CD14-positive monocyte (primary cell): ENCODE results near the gene TMEM101. TPM values are rescaled to one million over a fixed set of nuclear protein-coding genes. Genes with fewer than 3 reads are reported as not detected.

ENCODE experiments used
- DNase-seq, 3 donors: peaks; one replicate each; pipeline ENCODE4 v3.0.0-alpha.2; 2011 to 2022
- H2AFZ ChIP-seq: 2 replicates; pipeline ENCODE4 v1.6.0; 2012; ENCODE audit warnings: mild to moderate bottlenecking, low read depth, low read length, inconsistent platforms; ENCODE audit not compliant: insufficient read depth, poor library complexity, severe bottlenecking
- H3K27ac ChIP-seq, 2 donors: 1 replicate in 1 of 2; 2 replicates in 1 of 2; pipeline ENCODE4 v1.5.1; 2012 to 2013; ENCODE audit warnings: low read length in 2 of 2, control low read depth in 1 of 2, inconsistent platforms in 1 of 2, low read depth in 1 of 2, mild to moderate bottlenecking in 1 of 2
- H3K27me3 ChIP-seq, 2 donors: one replicate each; pipeline versions ENCODE4 v1.6.0 to v1.6.1; 2011 to 2013; ENCODE audit warnings: low read length in 2 of 2; ENCODE audit not compliant: control insufficient read depth in 2 of 2, insufficient read depth in 2 of 2
- H3K36me3 ChIP-seq, 2 donors: replicated peaks in 1 of 2; 1 replicate in 1 of 2; 2 replicates in 1 of 2; pipeline versions ENCODE4 v1.5.1 to v1.6.1; 2012 to 2013; ENCODE audit warnings: low read length in 2 of 2, control low read depth in 1 of 2, inconsistent platforms in 1 of 2, mild to moderate bottlenecking in 1 of 2; ENCODE audit not compliant: insufficient read depth in 2 of 2, control insufficient read depth in 1 of 2
- H3K4me1 ChIP-seq, 2 donors: 1 replicate in 1 of 2; 2 replicates in 1 of 2; pipeline versions ENCODE4 v1.5.1 to v1.6.1; 2012 to 2013; ENCODE audit warnings: low read length in 2 of 2, control low read depth in 1 of 2, inconsistent platforms in 1 of 2, mild to moderate bottlenecking in 1 of 2, moderate library complexity in 1 of 2; ENCODE audit not compliant: insufficient read depth in 2 of 2, control insufficient read depth in 1 of 2
- H3K4me2 ChIP-seq: replicated peaks from 2 replicates; pipeline ENCODE3; 2012; ENCODE audit warnings: low read length, moderate library complexity, mild to moderate bottlenecking; ENCODE audit not compliant: poor library complexity, severe bottlenecking; ENCODE audit errors: extremely low read depth
- H3K4me3 ChIP-seq, 3 experiments: fragments of 200-600 bp in 1 of 3; sonication (generic) in 1 of 3; replicated peaks in 1 of 3; 1 replicate in 2 of 3; 2 replicates in 1 of 3; pipeline ENCODE4 v1.5.1; 2011 to 2013; ENCODE audit warnings: low read length in 3 of 3, mild to moderate bottlenecking in 3 of 3, control low read depth in 2 of 3, low read depth in 2 of 3, inconsistent platforms in 1 of 3, moderate library complexity in 1 of 3
- H3K79me2 ChIP-seq: 2 replicates; pipeline ENCODE4 v1.6.0; 2012; ENCODE audit warnings: mild to moderate bottlenecking, control low read depth, inconsistent platforms, low read length, moderate library complexity; ENCODE audit not compliant: insufficient read depth
- H3K9ac ChIP-seq: 2 replicates; pipeline ENCODE4 v1.6.0; 2017; ENCODE audit warnings: low read length, mild to moderate bottlenecking; ENCODE audit not compliant: insufficient read depth, poor library complexity, severe bottlenecking
- H3K9me3 ChIP-seq, 2 donors: replicated peaks in 1 of 2; 1 replicate in 1 of 2; 2 replicates in 1 of 2; pipeline versions ENCODE4 v1.5.1 to v1.6.1; 2012 to 2013; ENCODE audit warnings: low read length in 2 of 2, control low read depth in 1 of 2; ENCODE audit not compliant: control insufficient read depth in 1 of 2, insufficient read depth in 1 of 2
- H4K20me1 ChIP-seq: 2 replicates; pipeline ENCODE4 v1.6.0; 2012; ENCODE audit warnings: mild to moderate bottlenecking, low read length, control low read depth, moderate library complexity; ENCODE audit not compliant: insufficient read depth
- H3K27ac Mint-ChIP-seq, 7 donors: one replicate each; pipeline ENCODE4 v1.8.0; 2020; ENCODE audit warnings: mild to moderate bottlenecking in 7 of 7, mixed read lengths in 7 of 7, moderate library complexity in 6 of 7, inconsistent platforms in 2 of 7
- H3K27me3 Mint-ChIP-seq, 3 donors: one replicate each; pipeline ENCODE4 v1.8.0; 2021 to 2022; ENCODE audit warnings: low read depth in 3 of 3, mild to moderate bottlenecking in 3 of 3, mixed read lengths in 3 of 3, moderate library complexity in 3 of 3, inconsistent platforms in 1 of 3
- H3K36me3 Mint-ChIP-seq, 2 donors: one replicate each; pipeline ENCODE4 v1.8.0; 2020; ENCODE audit warnings: mixed read lengths in 2 of 2, inconsistent platforms in 1 of 2, mild to moderate bottlenecking in 1 of 2
- H3K4me1 Mint-ChIP-seq: one replicate; pipeline ENCODE4 v1.8.0; 2020; ENCODE audit warnings: mild to moderate bottlenecking, mixed read lengths
- H3K4me3 Mint-ChIP-seq, 2 donors: one replicate each; pipeline ENCODE4 v1.8.0; 2020; ENCODE audit warnings: mild to moderate bottlenecking in 2 of 2, mixed read lengths in 2 of 2, moderate library complexity in 1 of 2
- H3K9me3 Mint-ChIP-seq, 7 donors: one replicate each; pipeline ENCODE4 v1.8.0; 2020 to 2022; ENCODE audit warnings: mixed read lengths in 7 of 7, mild to moderate bottlenecking in 6 of 7, moderate library complexity in 6 of 7, inconsistent platforms in 2 of 7
- WGBS: methylation state at CpG from one replicate; pipeline ENCODE4 v1.1.5; 2013; ENCODE audit warnings: missing lambda C conversion rate; ENCODE audit not compliant: insufficient coverage; 5-methylcytosine and 5-hydroxymethylcytosine counted together
- intact Hi-C, 2 donors: fragments of 100-400 bp; cut with micrococcal nuclease; formaldehyde crosslinking; loops; one replicate each; pipeline versions ENCODE4 v1.15.0 to v1.15.1; 2023
- polyA plus RNA-seq, 3 donors: library from polyadenylated mRNA; depleted of rRNA in 1 of 3; unstranded in 2 of 3; stranded (reverse) in 1 of 3; fragments of 300-500 nt in 2 of 3; fragments of >200 nt in 1 of 3; fragmentation: Illumina TruSeq in 2 of 3; gene quantifications; 1 replicate in 2 of 3; 2 replicates in 1 of 3; pipeline ENCODE4 v1.2.3, GENCODE V29; 2012 to 2021
- TF ChIP-seq, protein P1 (sequence below): fragments of 200-600 bp; IDR thresholded peaks from one replicate; pipeline ENCODE4 v1.8.0; 2022; ENCODE audit warnings: antibody characterized with exemption, mild to moderate bottlenecking

The TMEM101 gene
- polyA plus RNA-seq, 3 donors = 17.3 to 41.4 (median 33.6) TPM

- Histone ChIP-seq H3K9ac (peak overlapping the region; percentile 84), H4K20me1 (no peaks in the 10 kb centered on the region), H3K27ac (peak overlapping the region in 1 of 2 donors; percentile 91), H3K9me3 (no peaks in the 10 kb centered on the region), H3K4me1 (peaks cover 12 to 17% of the 10 kb centered on the region in 2 donors), H3K27me3 (no peaks in the 10 kb centered on the region), H3K4me2 (peak overlapping the region; percentile 95), H3K36me3 (peaks cover 12 to 27% of the 10 kb centered on the region in 2 donors), H3K79me2 (peaks cover 14% of the 10 kb centered on the region), H2AFZ (peak overlapping the region; percentile 99), H3K4me3 (peak overlapping the region; percentile 63 to 98 (median 87))
- Mint-ChIP-seq H3K9me3 (no peaks in the 10 kb centered on the region), H3K4me1 (peaks cover 23% of the 10 kb centered on the region), H3K27ac (peak overlapping the region in 6 of 7 donors; percentile 82 to 97 (median 94)), H3K27me3 (peaks cover 2 to 3% (median 2%) of the 10 kb centered on the region in 3 donors), H3K36me3 (peaks cover 25 to 30% of the 10 kb centered on the region in 2 donors), H3K4me3 (peak overlapping the region; percentile 97 to 100)
- DNase-seq = no peak
- TF ChIP-seq, protein P1, sequence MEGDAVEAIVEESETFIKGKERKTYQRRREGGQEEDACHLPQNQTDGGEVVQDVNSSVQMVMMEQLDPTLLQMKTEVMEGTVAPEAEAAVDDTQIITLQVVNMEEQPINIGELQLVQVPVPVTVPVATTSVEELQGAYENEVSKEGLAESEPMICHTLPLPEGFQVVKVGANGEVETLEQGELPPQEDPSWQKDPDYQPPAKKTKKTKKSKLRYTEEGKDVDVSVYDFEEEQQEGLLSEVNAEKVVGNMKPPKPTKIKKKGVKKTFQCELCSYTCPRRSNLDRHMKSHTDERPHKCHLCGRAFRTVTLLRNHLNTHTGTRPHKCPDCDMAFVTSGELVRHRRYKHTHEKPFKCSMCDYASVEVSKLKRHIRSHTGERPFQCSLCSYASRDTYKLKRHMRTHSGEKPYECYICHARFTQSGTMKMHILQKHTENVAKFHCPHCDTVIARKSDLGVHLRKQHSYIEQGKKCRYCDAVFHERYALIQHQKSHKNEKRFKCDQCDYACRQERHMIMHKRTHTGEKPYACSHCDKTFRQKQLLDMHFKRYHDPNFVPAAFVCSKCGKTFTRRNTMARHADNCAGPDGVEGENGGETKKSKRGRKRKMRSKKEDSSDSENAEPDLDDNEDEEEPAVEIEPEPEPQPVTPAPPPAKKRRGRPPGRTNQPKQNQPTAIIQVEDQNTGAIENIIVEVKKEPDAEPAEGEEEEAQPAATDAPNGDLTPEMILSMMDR = no peak
- 21% methylated on average over 12 of the region's 12 CpGs for WGBS
- intact Hi-C loops = loop anchor here in 1 of 2 donors (2.0 kb wide), 2 partner anchors 53 to 173 kb away; partner anchors contain the start of genes LSM12 and TMUB2
Measured at GRCh38 chr17:44014133-44014436, 678 bp downstream of the TMEM101 start.

DNA sequence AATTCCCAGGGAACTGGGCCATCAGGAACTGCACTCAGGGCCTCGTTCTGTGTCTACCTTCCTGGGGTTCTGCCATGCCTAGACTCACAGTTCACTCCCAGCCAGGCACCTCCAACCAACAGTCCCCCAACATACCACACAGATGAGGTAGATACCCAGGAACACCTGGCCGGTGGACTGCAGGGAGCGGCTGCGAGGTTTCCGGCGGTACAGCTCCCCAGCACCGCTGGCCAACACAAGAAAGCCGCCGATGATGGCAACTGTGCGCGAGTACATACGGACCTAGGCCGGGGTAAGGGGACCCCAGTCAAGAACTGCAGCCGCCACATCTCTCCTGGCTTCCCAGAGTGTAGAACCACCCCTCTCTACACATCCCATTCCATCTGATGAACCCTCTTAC is 1.9 kb downstream of the TMEM101 start:
- no peak overlapping the region for H3K9ac ChIP-seq
- no peak overlapping the region for H3K27ac Mint-ChIP-seq

More for the DNA sequence above, 1.9 kb downstream of the TMEM101 start:
- H3K9me3 ChIP-seq = no peaks in the 10 kb centered on the region
- H2AFZ ChIP-seq = no peak overlapping the region
- 99% methylated on average over 14 of the region's 14 CpGs for WGBS
- no peaks in the 10 kb centered on the region for H3K27me3 ChIP-seq
- H3K79me2 ChIP-seq = peaks cover 14% of the 10 kb centered on the region
- TF ChIP-seq, protein P1 = no peak
- H4K20me1 ChIP-seq = peaks cover 5% of the 10 kb centered on the region
- DNase-seq = no peak
- peaks cover 28 to 33% of the 10 kb centered on the region in 2 donors for H3K36me3 Mint-ChIP-seq
- no peak overlapping the region for H3K4me2 ChIP-seq
- intact Hi-C loops = no loop called here
- H3K9me3 Mint-ChIP-seq = no peaks in the 10 kb centered on the region
- H3K36me3 ChIP-seq = peaks cover 12 to 32% of the 10 kb centered on the region in 2 donors
- peaks cover 21 to 28% of the 10 kb centered on the region in 2 donors for H3K4me1 ChIP-seq
- H3K27me3 Mint-ChIP-seq = peaks cover 2 to 4% (median 2%) of the 10 kb centered on the region in 3 donors
- no peak overlapping the region for H3K4me3 ChIP-seq
- peaks cover 32% of the 10 kb centered on the region for H3K4me1 Mint-ChIP-seq
- no peak overlapping the region for H3K4me3 Mint-ChIP-seq
- no peak overlapping the region for H3K27ac ChIP-seq
